H9 (cell line): ENCODE measurements around the gene MRGPRG. TPM values are rescaled to one million over a fixed set of nuclear protein-coding genes. Genes with fewer than 3 reads are reported as not detected.

Experiments used
- DNase-seq: peaks from one replicate; pipeline ENCODE4 v3.0.0-alpha.2; 2017
- H2AFZ ChIP-seq: one replicate; pipeline ENCODE4 v1.6.1; 2013; ENCODE audit warnings: mild to moderate bottlenecking, low read length, control low read depth, moderate library complexity
- H2AK5ac ChIP-seq: 2 replicates; pipeline ENCODE4 v1.6.1; 2013; ENCODE audit warnings: low read length, control low read depth, mixed read lengths; ENCODE audit not compliant: insufficient read length
- H2BK120ac ChIP-seq: one replicate; pipeline ENCODE4 v1.6.1; 2013; ENCODE audit warnings: low read depth, mild to moderate bottlenecking, low read length, control low read depth, inconsistent platforms; ENCODE audit not compliant: poor library complexity, severe bottlenecking
- H2BK12ac ChIP-seq: 2 replicates; pipeline ENCODE4 v1.6.1; 2013; ENCODE audit warnings: low read length, control low read depth, mixed read lengths, low read depth; ENCODE audit not compliant: insufficient read length
- H2BK15ac ChIP-seq: 2 replicates; pipeline ENCODE4 v1.6.1; 2013; ENCODE audit warnings: low read depth, low read length, control low read depth
- H2BK20ac ChIP-seq: one replicate; pipeline ENCODE4 v1.6.1; 2013; ENCODE audit warnings: low read depth, mild to moderate bottlenecking, low read length, control low read depth, inconsistent platforms; ENCODE audit not compliant: poor library complexity, severe bottlenecking
- H2BK5ac ChIP-seq: 2 replicates; pipeline ENCODE4 v1.6.1; 2013; ENCODE audit warnings: low read length, control low read depth, mixed read lengths; ENCODE audit not compliant: insufficient read length
- H3K14ac ChIP-seq: 2 replicates; pipeline ENCODE4 v1.6.1; 2013; ENCODE audit warnings: low read length, control low read depth; ENCODE audit not compliant: insufficient read depth
- H3K18ac ChIP-seq: 2 replicates; pipeline ENCODE4 v1.6.1; 2013; ENCODE audit warnings: low read depth, mild to moderate bottlenecking, mixed read lengths, low read length, control low read depth; ENCODE audit not compliant: insufficient read length
- H3K23ac ChIP-seq: 2 replicates; pipeline ENCODE4 v1.6.1; 2013; ENCODE audit warnings: low read length, control low read depth, mixed read lengths, low read depth; ENCODE audit not compliant: insufficient read length
- H3K23me2 ChIP-seq: 2 replicates; pipeline ENCODE4 v1.6.1; 2013; ENCODE audit warnings: low read depth, mild to moderate bottlenecking, mixed read lengths, low read length, control low read depth; ENCODE audit not compliant: insufficient read length, poor library complexity, severe bottlenecking
- H3K27ac ChIP-seq: 2 replicates; pipeline ENCODE4 v1.5.1; 2013; ENCODE audit warnings: low read length, control low read depth, mixed read lengths, low read depth; ENCODE audit not compliant: insufficient read length
- H3K27me3 ChIP-seq: 2 replicates; pipeline ENCODE4 v1.6.1; 2013; ENCODE audit warnings: low read length, control low read depth, inconsistent platforms; ENCODE audit not compliant: insufficient read depth
- H3K4ac ChIP-seq: 2 replicates; pipeline ENCODE4 v1.6.1; 2013; ENCODE audit warnings: low read depth, mild to moderate bottlenecking, control low read depth, inconsistent platforms, low read length, moderate library complexity
- H3K4me1 ChIP-seq: 2 replicates; pipeline ENCODE4 v1.6.1; 2013; ENCODE audit warnings: low read length, control low read depth, inconsistent platforms; ENCODE audit not compliant: insufficient read depth
- H3K4me2 ChIP-seq: 2 replicates; pipeline ENCODE4 v1.6.1; 2013; ENCODE audit warnings: low read length, control low read depth, mixed read lengths; ENCODE audit not compliant: insufficient read length, insufficient read depth
- H3K56ac ChIP-seq: 2 replicates; pipeline ENCODE4 v1.6.1; 2013; ENCODE audit warnings: low read depth, mild to moderate bottlenecking, mixed read lengths, low read length, control low read depth; ENCODE audit not compliant: insufficient read length
- H3K79me1 ChIP-seq: 2 replicates; pipeline ENCODE4 v1.6.1; 2013; ENCODE audit warnings: low read depth, mild to moderate bottlenecking, moderate library complexity, low read length, control low read depth, inconsistent platforms; ENCODE audit not compliant: insufficient read depth, poor library complexity, severe bottlenecking
- H3K79me2 ChIP-seq: 2 replicates; pipeline ENCODE4 v1.6.1; 2013; ENCODE audit warnings: low read length, control low read depth, inconsistent platforms; ENCODE audit not compliant: insufficient read depth
- H3K9ac ChIP-seq: 2 replicates; pipeline ENCODE4 v1.6.1; 2013; ENCODE audit warnings: low read length, control low read depth, mixed read lengths; ENCODE audit not compliant: insufficient read length; ENCODE audit errors: extremely low read depth
- H3K9me3 ChIP-seq: one replicate; pipeline ENCODE4 v1.6.1; 2013; ENCODE audit warnings: low read depth, low read length, inconsistent platforms; ENCODE audit not compliant: control insufficient read depth
- H3T11ph ChIP-seq: one replicate; pipeline ENCODE4 v1.6.1; 2013; ENCODE audit warnings: mild to moderate bottlenecking, low read length, control low read depth, inconsistent platforms
- H4K20me1 ChIP-seq: one replicate; pipeline ENCODE4 v1.6.1; 2013; ENCODE audit not compliant: control insufficient read depth, insufficient read length, insufficient read depth
- H4K5ac ChIP-seq: 2 replicates; pipeline ENCODE4 v1.6.1; 2013; ENCODE audit warnings: low read depth, mild to moderate bottlenecking, mixed read lengths, low read length, control low read depth; ENCODE audit not compliant: insufficient read length
- H4K8ac ChIP-seq: replicated peaks from 2 replicates; pipeline ENCODE4 v1.6.1; 2013; ENCODE audit warnings: low read length, control low read depth, mixed read lengths, low read depth; ENCODE audit not compliant: insufficient read length
- H4K91ac ChIP-seq: 2 replicates; pipeline ENCODE4 v1.6.1; 2013; ENCODE audit warnings: low read depth, mild to moderate bottlenecking, moderate library complexity, mixed read lengths, low read length, control low read depth; ENCODE audit not compliant: insufficient read length
- H3K27ac Mint-ChIP-seq, 3 experiments: 2 replicates in 2 of 3; 3 replicates in 1 of 3; pipeline ENCODE4 v1.8.0; 2020 to 2021; ENCODE audit warnings: mixed read lengths in 3 of 3, mild to moderate bottlenecking in 1 of 3, moderate library complexity in 1 of 3
- H3K27me3 Mint-ChIP-seq: 2 replicates; pipeline ENCODE4 v1.8.0; 2021; ENCODE audit warnings: low read depth, mild to moderate bottlenecking, moderate library complexity, mixed read lengths
- H3K36me3 Mint-ChIP-seq, 3 experiments: 2 replicates in 2 of 3; 3 replicates in 1 of 3; pipeline ENCODE4 v1.8.0; 2020 to 2021; ENCODE audit warnings: low read depth in 3 of 3, mixed read lengths in 3 of 3; ENCODE audit not compliant: insufficient read depth in 1 of 3
- H3K4me1 Mint-ChIP-seq, 2 experiments: 2 replicates each; pipeline ENCODE4 v1.8.0; 2020; ENCODE audit warnings: mixed read lengths in 2 of 2
- H3K4me3 Mint-ChIP-seq, 2 experiments: 2 replicates in 1 of 2; 3 replicates in 1 of 2; pipeline ENCODE4 v1.8.0; 2020 to 2021; ENCODE audit warnings: mild to moderate bottlenecking in 2 of 2, mixed read lengths in 2 of 2, moderate library complexity in 1 of 2
- H3K9me3 Mint-ChIP-seq, 2 experiments: 2 replicates in 1 of 2; 3 replicates in 1 of 2; pipeline ENCODE4 v1.8.0; 2020; ENCODE audit warnings: mild to moderate bottlenecking in 2 of 2, mixed read lengths in 2 of 2, moderate library complexity in 1 of 2
- CTCF ChIP-seq: fragments of 200-600 bp; sonication (generic); conservative IDR thresholded peaks from 3 replicates; pipeline ENCODE4 v1.8.0; 2021; ENCODE audit warnings: antibody characterized with exemption, mild to moderate bottlenecking
- WGBS: extraction: QIAGEN DNeasy Blood & Tissue Kit; methylation state at CpG from one replicate; pipeline ENCODE4 v1.1.7; 2013; ENCODE audit warnings: missing lambda C conversion rate, low lambda C conversion rate, mixed read lengths; ENCODE audit not compliant: insufficient read length; ENCODE audit errors: extremely low coverage; 5-methylcytosine and 5-hydroxymethylcytosine counted together
- total RNA-seq: library from RNA; stranded (reverse); gene quantifications from 2 replicates; pipeline ENCODE4 v1.2.1, GENCODE V29; 2021

The MRGPRG gene
- total RNA-seq, 1 experiment from 2014 or later, result not detected

GRCh38 chr11:3237119-3237518 is 18.5 kb upstream of the MRGPRG start:
- Histone ChIP-seq H3K23me2 (no peaks in the 10 kb centered on the region), H2BK120ac (no peak overlapping the region), H2BK15ac (no peak overlapping the region), H3K9me3 (no peaks in the 10 kb centered on the region), H4K8ac (no peak overlapping the region), H2AFZ (no peak overlapping the region), H3K9ac (no peak overlapping the region), H3K79me1 (no peaks in the 10 kb centered on the region), H3K14ac (no peak overlapping the region), H2BK20ac (no peak overlapping the region), H2BK5ac (no peak overlapping the region), H3K4me1 (no peaks in the 10 kb centered on the region), H3K27me3 (no peaks in the 10 kb centered on the region), H3K27ac (no peak overlapping the region), H4K20me1 (no peaks in the 10 kb centered on the region), H3K79me2 (no peaks in the 10 kb centered on the region), H3K56ac (no peak overlapping the region), H3T11ph (no peak overlapping the region), H2BK12ac (no peak overlapping the region), H3K4me2 (no peak overlapping the region), H4K5ac (no peak overlapping the region), H3K23ac (no peak overlapping the region), H3K4ac (no peak overlapping the region), H4K91ac (no peak overlapping the region), H3K18ac (no peak overlapping the region), H2AK5ac (no peak overlapping the region)
- no peak overlapping the region for H3K27ac Mint-ChIP-seq
- peaks cover 23 to 38% of the 10 kb centered on the region in 2 experiments for H3K4me1 Mint-ChIP-seq
- H3K27me3 Mint-ChIP-seq, result peaks cover 10% of the 10 kb centered on the region
- no CpG with 5 or more reads among the region's 2 CpGs for WGBS
- no peak for TF ChIP-seq CTCF
- peaks cover 2 to 3% of the 10 kb centered on the region in 2 experiments; a peak in 3 of 5 replicates for H3K9me3 Mint-ChIP-seq
- no peak for DNase-seq
- H3K4me3 Mint-ChIP-seq, result no peak overlapping the region
- 0 out of 7 replicates have a peak, but pooled peaks cover 0 to 2% (median 0%) of the 10 kb centered on the region in 3 experiments for H3K36me3 Mint-ChIP-seq
